HG03342 (cell line): ENCODE data around the gene TJAP1.
A peak's percentile ranks its signal among the peaks of the same experiment; 100 is the strongest.
"Not testable (repeated sequence)": the region's sequence is repeated elsewhere in the genome, so short reads cannot be mapped to it uniquely, and the experiment has no call there.

Experiments
- ATAC-seq: cut with Tn5 transposase; IDR thresholded peaks from one replicate; pipeline ENCODE4 v1.9.1; 2021; ENCODE audit warnings: mild to moderate bottlenecking, moderate library complexity; ENCODE audit not compliant: unreplicated experiment

Gene TJAP1

DNA sequence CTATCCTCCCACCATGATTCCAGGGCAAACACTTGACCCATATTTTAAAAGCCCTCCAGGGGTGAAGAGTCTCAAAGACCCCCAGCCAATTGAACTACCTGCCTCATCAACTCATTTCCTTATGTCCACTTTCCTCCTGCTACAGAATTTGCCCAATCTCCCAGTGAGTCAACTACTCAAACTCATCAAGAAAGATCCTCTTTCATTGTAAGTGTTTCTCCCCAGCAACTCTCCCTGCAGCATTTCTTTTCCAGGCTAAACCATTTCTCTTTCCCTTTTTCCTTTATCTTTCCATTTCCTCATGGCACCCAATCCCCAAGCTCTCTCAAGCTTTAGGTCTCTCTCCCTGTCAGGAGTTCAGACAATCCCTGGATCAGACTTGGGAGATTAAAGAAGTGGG, 23.5 kb upstream of the TJAP1 start:
- ATAC-seq: no peak

GRCh38 chr6:43454290-43454695, 23.1 kb upstream of the TJAP1 start:
- no peak for ATAC-seq

DNA sequence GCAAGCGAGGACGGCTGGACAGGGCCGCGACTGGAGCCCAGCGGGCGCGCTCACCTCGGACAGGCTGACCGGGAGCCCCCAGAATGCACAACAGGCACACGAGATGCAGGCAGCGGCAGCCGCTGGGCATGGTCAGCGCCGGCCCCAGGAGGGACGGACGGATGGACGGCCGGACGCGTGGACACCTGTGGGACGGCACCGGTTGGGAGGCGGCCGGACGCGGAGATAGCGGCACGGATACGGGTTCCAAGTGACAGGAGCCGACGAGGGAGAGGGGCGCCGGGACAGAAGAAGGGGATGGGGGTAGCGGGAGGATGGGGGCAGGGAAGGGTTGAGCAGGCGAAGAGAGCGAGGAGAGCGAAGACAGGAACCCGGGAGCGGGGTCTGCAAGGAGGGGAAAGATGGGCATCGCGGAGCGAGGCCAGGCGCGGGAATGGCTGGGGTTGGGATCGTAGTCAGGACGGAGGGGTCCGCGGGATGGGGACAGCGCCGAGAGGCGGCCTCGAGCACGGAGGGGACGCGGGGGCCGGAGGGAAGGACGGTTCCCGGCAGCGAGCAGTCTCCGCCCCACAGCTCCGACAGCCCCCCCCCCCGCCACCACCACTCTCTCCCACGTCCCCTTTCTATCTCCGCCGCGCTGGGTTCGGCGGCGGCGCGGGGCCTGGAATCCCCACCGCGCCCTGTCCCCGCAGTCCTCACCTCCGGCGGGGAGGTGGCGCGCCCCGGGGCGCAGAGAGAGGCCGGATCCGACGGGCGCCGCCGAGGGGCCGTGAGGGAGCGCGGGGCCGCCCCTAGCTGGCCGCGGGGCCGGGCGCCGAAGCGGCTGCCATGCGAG, 22.5 kb upstream of the TJAP1 start:
- ATAC-seq: no peak

DNA sequence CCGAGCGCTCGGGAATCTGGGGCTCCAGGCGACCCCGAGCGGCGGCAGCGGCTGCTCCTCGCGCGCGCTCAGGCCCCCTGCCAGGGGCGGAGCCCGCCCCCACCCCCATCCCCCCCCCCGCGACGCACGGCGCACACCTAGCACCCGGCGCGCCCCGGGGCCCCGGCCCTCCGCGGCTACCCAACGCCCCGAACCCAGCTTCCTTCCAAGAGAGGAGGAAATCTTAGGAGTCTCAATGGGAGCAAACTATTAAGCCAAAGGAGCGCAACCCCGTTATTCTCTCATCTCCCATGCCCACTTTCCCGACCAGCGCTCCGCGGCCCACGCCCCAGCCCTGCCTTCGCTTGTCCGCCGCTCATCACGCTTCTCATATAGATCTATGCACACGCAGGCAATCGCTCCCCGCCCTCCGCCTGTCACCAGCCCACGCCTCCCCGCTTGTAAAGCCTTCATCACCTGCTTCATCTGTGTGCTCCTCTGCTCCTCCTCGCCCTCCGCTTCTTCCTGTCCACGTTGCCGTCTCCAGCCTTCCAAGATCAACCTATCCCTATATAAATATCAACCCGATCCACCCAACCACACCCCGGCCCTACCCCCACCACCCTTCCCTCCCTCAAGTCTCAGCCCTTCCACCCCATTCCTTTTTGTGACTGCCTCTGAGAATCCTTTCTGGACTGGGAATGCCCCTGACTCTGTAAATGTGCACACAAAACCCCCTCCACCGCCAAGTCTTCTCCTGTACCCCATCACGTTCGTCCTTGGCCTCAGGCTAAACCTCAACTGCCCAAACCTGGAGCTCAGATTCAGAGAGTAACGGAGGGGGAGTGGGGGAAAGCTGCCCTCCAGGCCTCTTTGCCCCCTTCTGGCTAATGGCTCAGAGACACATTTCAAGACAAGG, 21.6 kb upstream of the TJAP1 start, which contains the start of gene DLK2:
TSS of gene DLK2 (minus strand) at position 18 of the 898 bp plus-strand sequence. CDS start 723 bp downstream, outside the sequence.
- ATAC-seq: no peak

DNA sequence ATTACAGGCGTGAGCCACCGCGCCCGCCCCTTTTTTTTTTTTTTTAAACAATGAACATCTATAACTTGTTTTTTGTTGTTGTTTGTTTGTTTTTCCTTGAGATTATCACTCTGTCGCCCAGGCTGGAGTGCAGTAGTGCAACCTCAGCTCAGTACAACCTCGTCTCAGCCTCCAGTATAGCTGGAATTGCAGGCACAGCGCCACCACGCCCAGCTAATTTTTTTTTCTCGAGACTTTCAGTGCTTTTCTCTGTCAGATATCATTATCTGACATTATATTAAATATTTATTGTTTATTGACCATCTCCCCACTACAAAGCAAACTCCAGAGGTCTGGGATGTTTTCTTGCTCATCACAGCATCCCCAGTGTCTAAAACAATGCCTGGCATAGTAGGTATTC, 19.7 kb upstream of the TJAP1 start:
- ATAC-seq: no peak

GRCh38 chr6:43458154-43458553, 19.2 kb upstream of the TJAP1 start:
- not testable (repeated sequence) for ATAC-seq

GRCh38 chr6:43459535-43459934, 17.8 kb upstream of the TJAP1 start:
- no peak for ATAC-seq

DNA sequence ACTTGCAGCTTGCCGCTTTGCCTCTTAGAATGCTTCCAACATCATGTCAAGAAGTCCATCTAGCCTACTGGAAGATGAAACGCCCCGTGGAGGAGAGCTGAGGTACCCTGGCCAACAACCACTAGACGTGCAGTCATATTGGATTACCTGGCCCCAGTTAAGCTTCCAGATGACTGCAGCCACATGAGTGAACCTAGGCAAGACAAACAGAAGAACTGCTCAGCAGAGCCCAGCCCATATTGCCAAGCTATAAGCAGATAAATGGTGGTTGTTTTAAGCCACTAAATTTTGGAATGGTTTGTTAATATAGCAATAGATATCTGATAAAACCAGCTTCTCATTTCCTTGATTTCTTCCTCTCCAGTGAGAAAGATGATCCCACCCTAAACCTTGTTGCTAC, 17.3 kb upstream of the TJAP1 start:
- ATAC-seq: no peak

- no peak for ATAC-seq
These were observed 15.4 kb upstream of the TJAP1 start for GRCh38 chr6:43461936-43462335.

DNA sequence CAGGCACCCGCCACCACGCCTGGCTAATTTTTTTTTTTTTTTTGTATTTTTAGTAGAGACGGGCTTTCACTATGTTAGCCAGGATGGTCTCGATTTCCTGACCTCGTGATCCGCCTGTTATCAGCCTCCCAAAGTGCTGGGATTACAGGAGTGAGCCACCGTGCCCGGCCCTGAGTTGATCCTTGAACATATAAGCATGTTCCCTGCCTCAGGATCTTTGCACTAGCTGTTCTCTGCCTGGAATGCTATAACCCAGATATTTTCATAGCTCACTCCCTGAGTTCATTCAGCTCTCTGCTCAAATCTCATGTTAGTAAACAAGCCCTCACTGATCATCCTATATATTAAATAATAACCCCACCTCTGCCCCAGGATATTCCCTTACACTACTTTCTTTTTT, 13.0 kb upstream of the TJAP1 start:
- no peak for ATAC-seq

GRCh38 chr6:43465948-43466347, 11.4 kb upstream of the TJAP1 start:
- ATAC-seq: no peak

GRCh38 chr6:43467265-43467664, 10.1 kb upstream of the TJAP1 start:
- not testable (repeated sequence) for ATAC-seq

DNA sequence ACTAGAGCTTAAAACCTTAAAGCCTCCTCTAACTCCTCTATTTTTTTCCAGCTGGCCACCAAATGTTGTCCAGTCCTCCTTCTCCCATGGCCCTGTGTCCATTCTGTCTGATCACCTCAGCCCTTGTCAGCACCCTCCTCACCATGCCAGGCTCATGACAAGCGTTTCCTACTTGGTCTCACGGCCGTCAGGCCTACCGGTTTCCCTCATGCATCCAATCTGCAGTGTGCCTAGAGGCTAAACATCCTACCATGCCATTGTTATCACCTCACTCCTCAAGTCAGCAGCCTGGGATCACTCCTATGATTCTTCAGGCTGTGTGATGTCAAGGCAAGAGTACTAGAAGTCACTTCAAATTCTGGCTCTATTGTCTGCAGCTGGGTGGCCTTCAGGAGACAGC, 9.6 kb upstream of the TJAP1 start:
- ATAC-seq: no peak

- no peak for ATAC-seq
These were observed 9.1 kb upstream of the TJAP1 start for GRCh38 chr6:43468240-43468639.

DNA sequence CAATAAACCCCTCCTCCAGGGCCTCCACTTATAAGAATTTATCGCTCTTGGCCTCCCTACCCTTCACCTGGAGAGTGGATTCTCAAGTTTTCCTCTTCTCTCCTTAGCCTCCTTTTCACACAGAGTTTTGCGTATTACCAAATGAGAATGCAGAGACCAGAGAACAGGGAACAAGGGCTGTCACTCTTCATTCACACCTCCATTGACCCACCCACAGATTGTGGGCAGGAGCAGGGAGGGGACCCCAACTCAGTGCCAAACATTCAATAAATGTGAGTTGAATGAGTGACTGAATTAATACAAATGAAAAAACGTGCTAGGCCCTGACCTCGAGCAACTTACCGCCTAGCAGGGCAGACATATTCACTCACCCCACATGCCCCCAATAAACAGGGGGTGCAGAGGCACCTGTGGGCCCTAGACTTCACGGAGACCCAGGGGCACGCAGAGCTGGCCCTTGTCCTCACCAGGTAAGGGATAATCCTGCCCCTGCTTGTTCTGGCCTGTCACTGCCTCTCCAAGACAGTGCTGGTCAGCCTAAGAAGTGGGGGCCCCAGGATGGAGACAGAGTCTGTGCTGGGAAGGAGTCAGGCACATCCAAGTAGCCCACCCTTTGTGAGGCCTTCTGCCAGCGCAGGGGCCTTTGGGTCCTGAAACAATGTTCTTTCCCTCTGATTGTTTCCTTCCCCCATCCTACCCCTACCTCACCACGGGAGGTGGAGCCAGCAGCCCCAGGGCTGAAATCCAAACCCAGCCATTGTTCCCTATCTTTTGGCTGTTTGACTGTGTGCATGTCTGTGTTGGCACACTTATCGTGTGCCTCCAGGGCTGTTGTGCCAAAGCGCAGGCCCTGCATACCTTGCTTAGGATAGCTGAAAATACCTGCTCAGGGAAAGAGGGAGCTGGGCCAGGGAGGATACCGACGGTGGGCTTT, 8.4 kb upstream of the TJAP1 start:
- ATAC-seq: no peak

DNA sequence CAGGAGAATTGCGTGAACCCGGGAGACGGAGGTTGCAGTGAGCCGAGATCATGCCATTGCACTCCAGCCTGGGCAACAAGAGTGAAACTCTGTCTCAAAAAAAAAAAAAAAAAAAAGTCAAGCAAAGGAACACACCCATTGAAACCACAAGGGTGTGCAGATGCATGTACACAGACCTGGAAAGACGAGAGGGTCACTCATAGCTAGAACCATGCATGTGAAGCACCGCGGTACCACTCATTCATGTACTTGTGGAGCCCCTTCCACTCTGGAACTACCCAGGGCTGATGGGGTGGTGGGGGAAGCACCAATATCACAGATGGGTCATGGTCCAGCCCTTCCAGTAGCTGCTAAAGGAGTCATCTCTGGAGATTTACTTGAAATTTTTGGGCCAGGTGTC, 7.4 kb upstream of the TJAP1 start:
- no peak for ATAC-seq

- no peak for ATAC-seq
These were observed 6.0 kb upstream of the TJAP1 start for GRCh38 chr6:43471399-43471798.

DNA sequence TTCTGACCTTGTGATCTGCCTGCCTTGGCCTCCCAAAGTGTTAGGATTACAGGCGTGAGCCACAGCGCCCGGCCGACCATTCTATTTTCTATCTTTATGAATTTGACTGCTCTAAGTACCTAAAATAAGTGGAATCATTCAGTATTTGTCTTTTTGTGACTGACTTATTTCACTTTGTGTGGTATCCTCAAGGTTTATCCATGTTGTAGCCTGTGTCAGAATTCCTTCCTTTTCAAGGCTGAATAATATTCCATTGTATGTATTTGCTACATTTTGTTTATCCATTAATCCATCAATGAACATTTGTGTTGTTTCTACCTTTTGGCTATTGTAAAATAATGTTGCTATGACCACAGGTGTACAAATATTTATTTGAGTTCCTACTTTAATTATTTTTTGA, 4.9 kb upstream of the TJAP1 start:
- no peak for ATAC-seq

GRCh38 chr6:43475516-43475915, 1.9 kb upstream of the TJAP1 start:
- no peak for ATAC-seq

DNA sequence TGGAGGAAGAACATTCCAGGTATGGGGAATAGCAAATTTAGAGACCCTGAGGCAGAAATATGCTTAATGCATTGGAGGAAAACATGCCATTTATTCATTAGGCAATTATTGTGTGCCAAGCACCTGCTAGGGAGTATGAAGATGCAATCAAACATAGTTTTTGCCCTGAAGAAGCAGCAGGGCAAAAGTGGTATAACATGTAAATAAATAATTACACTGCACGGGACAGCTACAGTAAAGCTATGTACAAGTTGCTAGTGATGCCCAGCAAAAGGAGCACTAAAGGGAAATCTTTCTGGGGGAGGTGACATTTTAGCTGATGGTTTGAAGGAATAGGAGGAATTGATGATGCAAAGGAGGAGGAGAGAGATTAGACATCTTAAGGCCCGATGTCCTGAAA, 624 bp upstream of the TJAP1 start:
- ATAC-seq: no peak

DNA sequence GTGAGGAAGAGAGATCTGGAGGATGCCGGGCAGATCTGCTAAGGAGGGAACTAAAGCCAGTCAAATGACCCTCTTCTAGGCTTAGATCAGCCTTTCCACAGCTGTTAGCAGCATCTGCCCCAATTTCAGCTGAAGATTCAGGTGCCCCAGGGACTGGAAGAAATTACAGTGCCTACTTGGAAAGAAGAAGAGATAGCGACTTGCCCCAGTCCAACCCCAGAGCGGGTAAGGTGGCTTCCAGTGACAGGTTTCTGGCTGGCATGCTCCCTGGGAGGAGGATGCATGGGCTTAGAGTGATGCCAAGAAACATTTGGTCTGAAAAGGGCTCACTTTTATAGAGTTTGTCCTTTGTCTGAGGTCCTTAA, 620 bp downstream of the TJAP1 start:
- ATAC-seq: peak; percentile 12
